ENCODE results near the gene TMEM109.

TMEM109 gene

GRCh38 chr11:60953781-60954180, 39.8 kb downstream of the TMEM109 start:
- in situ Hi-C loops (cut with MboI; ENCODE audit: low sequenced_read_pairs), result no loop called here
- Histone ChIP-seq H3K36me3 (replicated peaks) (no peaks in the 10 kb centered on the region), H3K9me3 (no peaks in the 10 kb centered on the region), H3K27me3 (ENCODE audit: low read depth) (no peaks in the 10 kb centered on the region), H3K4me3 (no peak overlapping the region), H3K4me1 (no peaks in the 10 kb centered on the region)
- DNase-seq (ENCODE audit: low spot score in 2 of 2), result no peak

GRCh38 chr11:60954421-60954820, 40.5 kb downstream of the TMEM109 start:
- DNase-seq (ENCODE audit: low spot score in 2 of 2), result no peak
- H3K27me3 ChIP-seq (ENCODE audit: low read depth), result no peaks in the 10 kb centered on the region
- H3K36me3 ChIP-seq (replicated peaks), result no peaks in the 10 kb centered on the region
- H3K4me3 ChIP-seq, result no peak overlapping the region
- no peaks in the 10 kb centered on the region for H3K9me3 ChIP-seq
- no peaks in the 10 kb centered on the region for H3K4me1 ChIP-seq
- in situ Hi-C loops (cut with MboI; ENCODE audit: low sequenced_read_pairs), result no loop called here

- Histone ChIP-seq H3K4me1 (no peaks in the 10 kb centered on the region), H3K9me3 (no peaks in the 10 kb centered on the region), H3K36me3 (replicated peaks) (no peaks in the 10 kb centered on the region), H3K27me3 (ENCODE audit: low read depth) (peaks cover 2% of the 10 kb centered on the region; the same call in 1 of the 2 replicates), H3K4me3 (no peak overlapping the region)
- in situ Hi-C loops (cut with MboI; ENCODE audit: low sequenced_read_pairs), result no loop called here
- DNase-seq (ENCODE audit: low spot score in 2 of 2), result no peak
Measured at GRCh38 chr11:60955571-60955970, 41.6 kb downstream of the TMEM109 start.

DNA sequence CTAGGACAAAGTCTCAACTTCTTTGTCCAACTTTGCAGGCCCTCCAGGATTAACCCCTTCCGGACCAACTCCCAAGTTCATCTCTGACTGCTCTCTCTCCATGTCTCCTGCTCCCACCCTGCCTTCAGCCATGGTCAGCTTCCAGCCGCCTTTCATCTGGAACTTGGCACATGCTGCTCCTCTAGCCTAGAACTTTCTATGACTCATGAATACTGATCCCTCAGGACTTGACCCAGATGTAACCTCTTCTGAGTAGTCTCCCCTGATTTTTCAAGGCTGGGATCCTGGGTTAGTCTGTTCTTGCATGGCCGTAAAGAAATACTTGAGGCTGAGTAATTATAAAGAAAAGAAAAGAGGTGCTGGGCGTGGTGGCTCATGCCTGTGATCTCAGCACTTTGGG, 43.2 kb downstream of the TMEM109 start:
- Histone ChIP-seq H3K36me3 (replicated peaks) (no peaks in the 10 kb centered on the region), H3K4me1 (no peaks in the 10 kb centered on the region), H3K27me3 (ENCODE audit: low read depth) (peaks cover 2% of the 10 kb centered on the region; the same call in 1 of the 2 replicates), H3K9me3 (no peaks in the 10 kb centered on the region), H3K4me3 (no peak overlapping the region)
- no peak for DNase-seq (ENCODE audit: low spot score in 2 of 2)
- in situ Hi-C loops (cut with MboI; ENCODE audit: low sequenced_read_pairs), result no loop called here

GRCh38 chr11:60959431-60959830, 45.5 kb downstream of the TMEM109 start:
- Histone ChIP-seq H3K4me3 (no peak overlapping the region), H3K4me1 (no peaks in the 10 kb centered on the region), H3K36me3 (replicated peaks) (no peaks in the 10 kb centered on the region), H3K9me3 (no peaks in the 10 kb centered on the region), H3K27me3 (ENCODE audit: low read depth) (peaks cover 2% of the 10 kb centered on the region; the same call in 1 of the 2 replicates)
- DNase-seq (ENCODE audit: low spot score in 2 of 2), result no peak
- in situ Hi-C loops (cut with MboI; ENCODE audit: low sequenced_read_pairs), result no loop called here

- no peaks in the 10 kb centered on the region for H3K36me3 ChIP-seq (replicated peaks)
- H3K9me3 ChIP-seq, result no peaks in the 10 kb centered on the region
- in situ Hi-C loops (cut with MboI; ENCODE audit: low sequenced_read_pairs), result no loop called here
- H3K4me3 ChIP-seq, result no peak overlapping the region
- no peaks in the 10 kb centered on the region for H3K4me1 ChIP-seq
- peaks cover 2% of the 10 kb centered on the region; the same call in 1 of the 2 replicates for H3K27me3 ChIP-seq (ENCODE audit: low read depth)
- no peak for DNase-seq (ENCODE audit: low spot score in 2 of 2)
Measured at GRCh38 chr11:60960405-60960804, 46.4 kb downstream of the TMEM109 start.

- Histone ChIP-seq H3K9me3 (no peaks in the 10 kb centered on the region; the same call in 1 of the 2 replicates), H3K4me3 (no peak overlapping the region), H3K4me1 (no peaks in the 10 kb centered on the region), H3K36me3 (replicated peaks) (no peaks in the 10 kb centered on the region), H3K27me3 (ENCODE audit: low read depth) (peaks cover 5% of the 10 kb centered on the region; the same call in 1 of the 2 replicates)
- DNase-seq (ENCODE audit: low spot score in 2 of 2), result no peak
- in situ Hi-C loops (cut with MboI; ENCODE audit: low sequenced_read_pairs), result no loop called here
Measured at GRCh38 chr11:60964801-60965200, 50.8 kb downstream of the TMEM109 start.

DNA sequence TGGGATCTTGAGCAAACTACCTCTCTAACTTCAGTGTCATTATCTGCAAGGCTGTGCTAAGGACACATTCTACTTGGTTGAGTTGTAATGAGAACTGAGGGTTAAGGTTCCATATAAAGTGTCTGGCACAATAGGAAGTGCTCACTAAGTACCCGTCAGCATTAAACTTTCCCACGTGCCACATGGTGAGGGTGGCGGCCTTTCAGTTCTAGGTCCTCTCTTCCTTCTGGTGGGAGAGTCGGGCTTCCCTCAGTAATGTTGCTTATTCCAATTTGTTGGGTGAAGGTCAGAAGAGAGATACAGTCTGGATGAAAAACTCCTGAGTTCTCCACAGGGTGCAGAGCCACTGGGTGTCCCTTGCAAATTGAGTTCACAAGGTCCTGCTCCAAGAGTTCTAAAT, 52.9 kb downstream of the TMEM109 start:
- no peaks in the 10 kb centered on the region for H3K36me3 ChIP-seq (replicated peaks)
- no peaks in the 10 kb centered on the region for H3K4me1 ChIP-seq
- H3K4me3 ChIP-seq, result no peak overlapping the region
- in situ Hi-C loops (cut with MboI; ENCODE audit: low sequenced_read_pairs), result no loop called here
- peaks cover 3% of the 10 kb centered on the region; the same call in 1 of the 2 replicates for H3K27me3 ChIP-seq (ENCODE audit: low read depth)
- H3K9me3 ChIP-seq, result no peaks in the 10 kb centered on the region; the same call in 1 of the 2 replicates
- DNase-seq (ENCODE audit: low spot score in 2 of 2), result no peak

- Histone ChIP-seq H3K27me3 (ENCODE audit: low read depth) (peaks cover 3% of the 10 kb centered on the region; the same call in 1 of the 2 replicates), H3K36me3 (replicated peaks) (no peaks in the 10 kb centered on the region), H3K4me1 (no peaks in the 10 kb centered on the region), H3K9me3 (no peaks in the 10 kb centered on the region; the same call in 1 of the 2 replicates), H3K4me3 (no peak overlapping the region)
- no peak for DNase-seq (ENCODE audit: low spot score in 2 of 2)
- in situ Hi-C loops (cut with MboI; ENCODE audit: low sequenced_read_pairs), result no loop called here
Measured at GRCh38 chr11:60968223-60968622, 54.3 kb downstream of the TMEM109 start.

DNA sequence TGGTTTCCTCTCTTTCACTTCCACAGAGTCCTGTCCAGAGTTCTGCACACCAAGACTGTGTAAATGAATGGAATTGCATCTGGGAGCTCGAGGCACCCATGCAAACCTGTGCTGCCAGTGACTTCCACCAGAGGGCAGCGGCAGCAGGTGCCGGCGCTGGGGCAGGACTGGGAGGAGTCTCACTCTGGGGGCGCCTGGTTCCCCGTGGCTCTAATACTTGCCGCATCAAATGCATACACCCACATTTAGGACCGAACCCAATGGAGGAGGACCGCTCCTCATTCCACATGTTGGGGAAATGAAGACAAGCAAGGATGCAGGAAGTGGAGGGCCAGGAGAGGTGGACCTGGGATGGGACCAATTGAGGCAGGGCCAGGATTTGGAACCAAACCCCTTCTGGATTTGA, 56.4 kb downstream of the TMEM109 start:
- in situ Hi-C loops (cut with MboI; ENCODE audit: low sequenced_read_pairs), result no loop called here
- Histone ChIP-seq H3K9me3 (no peaks in the 10 kb centered on the region; the same call in 1 of the 2 replicates), H3K27me3 (ENCODE audit: low read depth) (peaks cover 3% of the 10 kb centered on the region; the same call in 1 of the 2 replicates), H3K4me1 (no peaks in the 10 kb centered on the region), H3K4me3 (no peak overlapping the region), H3K36me3 (replicated peaks) (no peaks in the 10 kb centered on the region)
- DNase-seq (ENCODE audit: low spot score in 2 of 2), result peak; percentile 33 to 71

- H3K9me3 ChIP-seq, result no peaks in the 10 kb centered on the region; the same call in 1 of the 2 replicates
- H3K36me3 ChIP-seq (replicated peaks), result no peaks in the 10 kb centered on the region
- no peak overlapping the region for H3K4me3 ChIP-seq
- peaks cover 2% of the 10 kb centered on the region; the same call in 1 of the 2 replicates for H3K27me3 ChIP-seq (ENCODE audit: low read depth)
- in situ Hi-C loops (cut with MboI; ENCODE audit: low sequenced_read_pairs), result no loop called here
- H3K4me1 ChIP-seq, result no peaks in the 10 kb centered on the region
- no peak for DNase-seq (ENCODE audit: low spot score in 2 of 2)
Measured at GRCh38 chr11:60970890-60971289, 56.9 kb downstream of the TMEM109 start.

DNA sequence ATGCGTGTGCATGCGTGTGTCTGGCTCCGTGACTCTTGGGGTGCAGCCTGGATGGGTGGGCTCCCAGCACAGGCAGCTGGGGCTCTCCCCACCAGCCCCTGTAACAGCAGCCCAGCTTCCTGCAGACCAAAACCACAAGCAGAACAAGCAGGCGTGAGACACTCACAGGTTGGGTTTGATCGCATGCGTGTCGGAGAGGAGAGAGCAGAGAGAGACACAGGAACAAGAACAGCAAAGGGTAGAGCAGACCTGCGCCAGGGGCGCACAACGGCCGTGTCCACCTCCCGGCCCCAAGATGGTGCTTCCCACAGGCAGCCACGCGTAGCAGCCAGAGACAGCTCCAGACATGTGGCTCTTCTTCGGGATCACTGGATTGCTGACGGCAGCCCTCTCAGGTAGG, 57.6 kb downstream of the TMEM109 start, which contains the start of gene CD6:
Gene CD6 (plus strand): TSS at position 161 of the 400 bp plus-strand sequence. CDS start 186 bp downstream, at position 347.
- Histone ChIP-seq H3K9me3 (no peaks in the 10 kb centered on the region; the same call in 1 of the 2 replicates), H3K36me3 (replicated peaks) (no peaks in the 10 kb centered on the region), H3K27me3 (ENCODE audit: low read depth) (no peaks in the 10 kb centered on the region; the same call in 1 of the 2 replicates), H3K4me3 (no peak within 1 kb of the TSS), H3K4me1 (no peaks in the 10 kb centered on the region)
- in situ Hi-C loops (cut with MboI; ENCODE audit: low sequenced_read_pairs), result no loop called here
- DNase-seq (ENCODE audit: low spot score in 2 of 2), result no peak

DNA sequence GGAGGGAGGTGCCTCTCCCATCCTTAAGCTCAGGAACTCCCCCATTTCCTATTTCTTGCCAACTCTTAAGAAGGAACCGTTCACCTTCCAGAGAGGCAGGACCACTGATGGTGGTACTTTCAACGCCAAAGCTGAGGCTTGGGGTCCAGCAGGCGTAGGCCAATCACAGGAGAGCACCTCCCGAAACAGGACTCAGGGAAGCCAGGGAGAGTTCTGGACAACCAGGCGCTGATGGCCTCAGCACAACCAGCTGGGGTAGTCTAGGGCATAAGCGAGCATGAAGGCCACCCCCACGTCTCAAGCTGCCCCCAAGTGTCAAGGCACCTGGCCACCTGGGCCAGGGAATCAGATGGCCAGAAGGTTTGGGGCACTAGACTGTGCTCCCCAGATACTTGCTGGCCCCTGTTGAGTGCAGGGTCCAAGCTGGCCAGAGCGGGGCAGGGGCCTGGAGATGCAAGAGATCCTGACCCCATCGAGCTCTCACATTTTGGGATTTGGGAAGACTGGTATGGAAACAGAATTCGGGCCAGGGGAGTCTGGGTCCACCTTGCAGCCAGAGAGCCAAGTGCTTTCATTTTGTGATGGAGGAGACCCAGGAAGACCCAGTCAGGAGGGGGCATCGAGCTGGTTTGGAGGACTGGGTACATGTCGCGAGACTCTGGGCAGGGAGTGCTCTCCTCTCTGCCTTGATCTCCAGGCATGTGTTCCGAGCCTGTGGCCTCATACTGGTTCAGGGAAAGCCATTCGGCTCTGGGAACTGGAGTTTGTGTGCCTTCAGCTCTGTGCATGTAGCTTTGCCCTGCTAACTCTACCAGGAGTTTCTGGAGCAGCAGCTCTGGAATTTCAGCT, 58.4 kb downstream of the TMEM109 start:
- no peak overlapping the region for H3K4me3 ChIP-seq
- in situ Hi-C loops (cut with MboI; ENCODE audit: low sequenced_read_pairs), result no loop called here
- H3K9me3 ChIP-seq, result no peaks in the 10 kb centered on the region; the same call in 1 of the 2 replicates

More for the DNA sequence above, 58.4 kb downstream of the TMEM109 start:
- no peaks in the 10 kb centered on the region for H3K4me1 ChIP-seq
- no peaks in the 10 kb centered on the region for H3K36me3 ChIP-seq (replicated peaks)
- no peak for DNase-seq (ENCODE audit: low spot score in 2 of 2)
- no peaks in the 10 kb centered on the region; the same call in 1 of the 2 replicates for H3K27me3 ChIP-seq (ENCODE audit: low read depth)

Data from HAP-1 (cell line).